T-helper 22 cell (primary cell): ENCODE data around the gene PTPN7.

Source experiments
- DNase-seq: peaks from one replicate; pipeline ENCODE4 v3.0.0-alpha.2; 2020; ENCODE audit warnings: low read depth

PTPN7 gene

GRCh38 chr1:202165942-202166843 is 5.8 kb upstream of the PTPN7 start:
- DNase-seq, result no peak

GRCh38 chr1:202165267-202165941 is 5.0 kb upstream of the PTPN7 start:
- no peak for DNase-seq

DNA sequence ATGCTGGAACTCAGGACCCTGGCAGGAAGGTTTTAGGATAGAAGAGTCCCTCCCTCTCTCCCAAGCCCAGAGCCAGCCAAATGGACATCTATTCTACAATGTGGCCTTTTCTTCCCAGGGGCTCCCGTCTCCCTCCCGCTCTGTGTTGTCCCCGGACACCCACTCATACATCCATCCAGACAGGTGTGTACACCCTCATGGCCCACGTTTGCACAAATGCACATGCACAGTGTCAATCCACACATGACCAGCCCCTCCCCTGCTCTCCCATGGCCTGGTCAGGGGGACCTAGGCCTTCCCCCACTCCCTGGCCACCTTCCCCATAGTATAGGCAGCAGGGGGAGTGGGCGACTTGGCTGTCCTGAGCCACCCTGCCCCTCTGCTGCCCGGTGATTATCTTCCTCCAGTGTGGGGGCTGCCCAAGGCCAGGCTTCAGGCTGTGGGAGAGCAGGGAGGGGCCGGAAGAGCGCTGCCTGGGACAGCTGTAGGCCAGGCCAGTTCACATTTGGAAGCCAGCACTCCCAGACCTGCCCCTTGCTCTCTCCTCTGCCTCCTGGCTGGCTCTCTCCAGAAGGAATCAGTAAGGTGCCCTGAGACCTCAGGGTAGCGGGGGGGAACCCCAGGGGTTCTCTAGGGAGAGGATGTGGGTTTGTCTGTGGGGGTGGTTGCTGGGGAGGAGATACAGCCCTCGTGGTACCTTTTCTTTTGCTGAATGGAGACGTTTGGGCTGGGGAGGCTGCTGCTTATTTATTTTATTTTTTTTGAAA is 4.1 kb upstream of the PTPN7 start:
- DNase-seq, result peak; percentile 82

DNA sequence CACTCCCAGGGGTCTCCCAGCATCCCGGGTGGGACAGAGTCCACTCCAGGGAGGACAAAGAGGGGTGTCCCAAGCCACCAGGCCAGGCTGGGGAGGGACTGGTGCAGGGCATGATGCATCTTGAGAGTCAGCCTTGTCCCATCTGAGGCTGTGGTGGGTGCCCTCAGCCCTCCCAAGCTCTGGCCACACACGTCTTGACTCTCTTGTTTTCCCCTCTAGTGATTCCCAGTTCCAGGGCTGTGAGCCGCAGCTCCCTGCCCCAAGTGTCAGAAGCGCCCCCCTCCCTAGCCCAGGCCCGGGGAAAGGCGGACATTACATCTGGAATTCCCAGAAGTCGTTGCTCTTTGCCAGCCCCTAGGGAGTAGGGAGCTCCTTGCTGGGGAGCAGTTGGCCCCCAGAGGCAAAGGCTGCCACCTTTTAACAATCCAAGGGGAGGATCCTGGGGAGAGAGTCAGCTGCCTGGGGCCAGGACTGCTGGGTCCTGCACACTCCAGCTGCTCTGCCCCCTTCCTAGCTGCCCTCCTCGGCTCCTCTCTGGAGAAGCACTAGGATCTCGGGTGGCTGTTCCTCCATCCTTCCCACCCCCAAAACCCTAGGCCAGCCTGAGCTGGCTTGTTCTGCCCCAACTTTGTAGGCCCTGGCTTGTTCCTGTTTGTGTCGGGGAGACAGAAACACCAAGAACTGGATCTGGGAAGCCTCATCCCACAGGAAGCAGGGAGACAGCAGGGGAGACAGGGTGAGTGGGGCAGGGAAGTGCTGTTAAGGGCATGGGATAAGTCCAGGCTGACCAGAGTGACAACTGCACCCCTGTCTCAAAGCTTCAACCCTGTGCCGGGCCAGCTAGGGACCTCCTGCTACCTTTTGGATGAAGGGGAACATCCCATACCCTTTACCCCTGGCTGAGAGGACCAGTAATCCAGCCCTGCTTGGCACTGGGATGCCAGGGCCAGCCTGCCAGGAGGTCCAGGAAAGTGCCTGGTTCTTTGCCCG is 3.2 kb upstream of the PTPN7 start:
- DNase-seq, result no peak

DNA sequence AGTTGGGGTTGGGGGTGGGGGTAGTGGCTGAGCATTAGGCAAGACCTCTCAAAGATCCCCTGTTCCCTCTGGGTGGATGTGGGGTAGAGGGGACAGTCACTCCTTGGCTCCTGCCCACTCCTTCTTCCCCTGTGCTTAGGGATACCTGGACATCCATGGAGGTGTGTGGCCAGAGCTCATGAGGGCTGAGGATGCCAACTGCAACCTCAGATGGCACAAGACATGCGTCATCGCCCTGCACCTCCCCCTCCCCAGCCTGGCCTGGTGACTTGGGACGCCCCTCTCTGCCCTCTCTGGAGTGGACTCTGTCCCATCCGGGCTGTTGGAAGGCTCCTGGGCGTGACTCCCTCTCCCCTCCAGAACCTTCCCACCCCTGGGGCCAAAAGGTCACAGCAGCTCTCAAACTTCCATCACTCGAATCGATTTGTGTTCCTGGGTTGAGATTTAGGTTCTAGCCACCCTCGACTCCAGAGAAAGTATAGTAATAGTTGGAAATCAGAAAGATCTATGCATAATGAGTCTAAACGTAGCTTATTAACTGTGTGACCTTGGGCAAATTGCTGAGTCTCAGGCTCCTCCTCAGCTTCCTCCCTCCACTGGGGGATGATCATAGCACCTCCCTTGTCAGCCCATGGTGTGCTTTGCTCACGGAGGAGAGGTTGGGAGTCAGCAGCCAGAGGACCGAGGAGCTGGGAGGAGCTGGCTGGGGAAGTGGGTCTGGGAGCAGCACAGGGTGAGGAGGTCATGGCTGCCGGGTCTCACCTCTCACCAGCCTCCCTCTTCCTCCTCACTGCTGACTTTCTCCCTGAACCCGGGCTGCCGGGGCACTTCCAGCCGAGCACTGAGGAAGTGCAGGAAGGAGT is 2.2 kb upstream of the PTPN7 start:
- DNase-seq, result no peak

DNA sequence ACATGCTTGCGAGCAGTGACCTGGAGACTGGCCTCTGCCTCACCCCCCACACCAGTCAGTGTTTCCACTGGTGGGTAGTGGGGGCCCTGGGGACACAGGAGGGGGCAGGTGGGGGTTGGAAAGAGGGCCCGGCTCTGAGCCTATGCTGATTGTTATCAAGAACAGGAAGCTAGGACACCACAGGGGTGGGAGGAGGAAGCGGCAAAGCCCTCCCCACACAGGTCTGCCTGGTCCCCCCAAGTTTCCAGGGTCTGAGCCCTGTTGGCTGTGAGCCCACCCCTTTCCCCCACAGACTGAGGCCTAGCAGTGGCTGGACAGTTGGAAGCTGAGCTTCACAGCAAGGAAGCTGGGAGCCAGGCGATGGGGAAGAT is 1.6 kb upstream of the PTPN7 start:
- DNase-seq, result no peak

- DNase-seq, result no peak
These were observed 997 bp upstream of the PTPN7 start for GRCh38 chr1:202161151-202162046.

DNA sequence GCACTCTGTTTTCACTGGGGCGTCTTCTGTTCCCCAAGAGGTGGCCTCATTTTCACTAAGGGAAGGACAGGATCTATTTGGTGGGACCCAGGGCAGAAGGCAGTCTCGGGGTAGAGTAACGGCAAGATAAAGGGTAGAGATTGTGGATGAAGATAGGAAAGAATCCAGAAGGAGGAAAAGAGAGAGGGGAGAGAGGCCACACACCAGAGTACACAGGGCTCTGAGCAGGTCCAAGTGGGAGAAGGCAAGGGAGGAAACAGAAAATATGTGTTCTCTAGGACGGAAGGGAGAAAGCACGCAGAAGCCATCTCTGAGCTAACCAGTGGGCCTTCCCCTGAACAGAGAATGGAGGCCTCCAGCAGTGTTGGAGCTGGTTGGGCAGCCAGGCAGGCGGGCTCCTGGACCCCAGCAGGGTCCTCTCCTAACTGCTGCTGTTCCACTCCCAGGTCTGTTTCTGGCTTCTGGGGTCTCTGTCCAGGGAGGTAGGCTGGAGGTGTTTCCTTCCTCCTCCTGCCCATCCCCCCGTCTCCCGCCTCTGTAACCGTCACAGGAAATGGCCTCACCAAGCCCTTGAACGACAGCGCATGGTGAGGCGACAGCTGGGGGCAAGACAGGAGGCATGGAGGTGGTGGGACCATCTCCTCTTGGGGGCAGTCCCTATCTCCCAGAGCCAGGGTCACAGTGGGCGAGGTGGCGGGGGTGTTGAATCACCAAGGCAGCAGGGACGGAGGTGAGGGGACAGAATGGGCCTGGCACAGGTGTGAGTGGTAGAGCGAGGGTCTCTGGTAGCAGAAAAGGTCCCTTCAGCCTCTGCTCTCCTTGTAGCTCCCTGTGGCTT is 649 bp downstream of the PTPN7 start:
- DNase-seq, result no peak

DNA sequence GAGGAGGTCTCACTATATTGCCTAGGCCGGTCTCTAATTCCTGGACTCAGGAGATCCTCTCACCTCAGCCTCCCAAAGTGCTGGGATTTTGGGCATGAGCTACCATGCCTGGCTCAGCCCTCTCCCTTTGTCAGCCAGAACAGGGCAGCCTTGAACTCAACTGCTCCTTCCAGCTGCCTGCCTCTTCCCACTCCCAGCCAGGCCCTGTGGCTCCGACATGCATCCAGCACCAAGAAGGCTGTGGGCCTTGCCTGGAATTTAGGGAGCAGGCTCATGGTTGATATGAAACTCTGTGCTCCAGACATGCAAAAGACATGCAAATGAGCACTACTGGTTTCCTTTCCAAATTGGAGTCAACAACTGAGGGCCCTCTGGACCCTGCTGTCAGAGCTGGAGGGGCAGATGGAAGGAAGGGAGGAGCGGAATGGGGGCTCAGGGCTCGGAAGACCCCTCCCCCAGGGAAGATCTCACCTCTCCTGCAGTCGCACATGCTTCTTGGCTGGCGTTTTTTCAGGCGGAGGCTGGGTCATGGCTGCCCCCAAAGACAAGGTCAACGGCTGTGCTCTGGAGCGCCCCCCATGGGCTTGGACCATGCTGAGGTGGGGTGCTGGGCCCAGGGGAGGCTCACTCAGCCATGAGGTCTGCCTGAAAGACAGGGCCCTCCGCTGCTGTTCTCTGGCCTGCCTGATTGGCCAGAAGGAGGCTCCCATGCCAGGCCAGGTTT is 1.4 kb downstream of the PTPN7 start:
- no peak for DNase-seq

DNA sequence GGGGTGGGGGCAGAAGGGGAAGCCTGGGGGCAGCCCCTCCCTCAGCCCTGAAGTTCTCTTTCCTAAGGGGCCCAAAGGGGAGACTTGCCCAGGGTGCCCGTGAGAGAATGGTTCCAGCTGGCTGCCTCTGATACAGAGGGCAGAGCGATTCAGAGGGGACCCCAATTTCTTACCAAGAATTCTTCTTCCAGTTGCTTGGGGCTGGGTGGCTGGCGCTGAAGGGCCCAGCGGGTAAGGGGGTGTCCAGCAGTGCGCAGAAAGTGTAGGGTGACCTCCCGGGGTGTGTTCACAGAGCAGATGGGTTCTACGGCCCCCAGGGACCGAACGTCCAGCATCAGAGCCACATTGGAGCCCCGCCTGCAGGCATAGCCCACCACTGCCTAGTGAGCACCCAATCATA is 2.5 kb downstream of the PTPN7 start:
- no peak for DNase-seq

DNA sequence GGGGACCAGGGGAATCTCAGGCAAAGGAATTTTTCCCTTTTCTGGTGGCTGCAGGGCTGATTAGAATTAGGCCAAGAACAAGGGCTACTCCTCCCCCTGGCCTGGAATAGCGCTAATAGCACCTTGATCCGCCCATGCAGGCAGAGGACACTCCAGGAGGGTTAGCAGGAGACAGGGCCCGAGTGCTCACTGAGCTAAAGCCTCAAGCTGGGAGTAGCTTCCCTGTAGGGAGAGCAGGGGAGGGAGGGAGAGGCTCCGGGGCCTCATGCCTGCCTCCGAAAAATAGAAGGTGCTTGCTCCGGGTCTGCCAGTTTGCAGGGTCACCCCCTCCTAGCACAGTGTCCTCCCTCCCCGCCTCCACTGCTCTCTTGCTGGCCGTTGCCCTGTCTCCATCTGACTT is 3.8 kb downstream of the PTPN7 start:
- no peak for DNase-seq

DNA sequence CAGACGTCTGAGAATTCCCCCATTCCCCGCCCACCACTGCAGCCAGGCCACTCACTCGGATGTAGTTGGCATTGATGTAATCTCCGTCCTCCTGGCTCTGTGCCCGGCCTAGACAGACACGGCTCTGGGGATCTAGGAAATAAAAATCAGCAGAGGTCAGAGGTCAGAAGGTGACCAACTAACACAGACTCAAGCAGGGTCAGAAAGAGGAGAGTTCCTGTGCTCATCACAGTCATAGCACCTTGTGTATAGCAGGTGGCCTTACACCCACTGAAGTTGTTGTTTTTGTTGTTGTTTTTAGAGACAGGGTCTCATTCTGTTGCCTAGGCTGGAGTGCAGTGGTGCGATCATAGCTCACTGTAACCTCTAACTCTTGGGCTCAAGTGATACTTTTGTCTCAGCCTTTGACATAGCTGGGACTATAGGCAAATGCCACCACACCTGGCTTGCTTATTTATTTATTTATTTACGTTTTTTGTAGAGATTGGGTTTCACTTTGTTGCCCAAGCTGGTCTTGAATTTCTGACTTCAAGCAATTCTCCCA is 4.9 kb downstream of the PTPN7 start:
- peak; percentile 48 for DNase-seq

DNA sequence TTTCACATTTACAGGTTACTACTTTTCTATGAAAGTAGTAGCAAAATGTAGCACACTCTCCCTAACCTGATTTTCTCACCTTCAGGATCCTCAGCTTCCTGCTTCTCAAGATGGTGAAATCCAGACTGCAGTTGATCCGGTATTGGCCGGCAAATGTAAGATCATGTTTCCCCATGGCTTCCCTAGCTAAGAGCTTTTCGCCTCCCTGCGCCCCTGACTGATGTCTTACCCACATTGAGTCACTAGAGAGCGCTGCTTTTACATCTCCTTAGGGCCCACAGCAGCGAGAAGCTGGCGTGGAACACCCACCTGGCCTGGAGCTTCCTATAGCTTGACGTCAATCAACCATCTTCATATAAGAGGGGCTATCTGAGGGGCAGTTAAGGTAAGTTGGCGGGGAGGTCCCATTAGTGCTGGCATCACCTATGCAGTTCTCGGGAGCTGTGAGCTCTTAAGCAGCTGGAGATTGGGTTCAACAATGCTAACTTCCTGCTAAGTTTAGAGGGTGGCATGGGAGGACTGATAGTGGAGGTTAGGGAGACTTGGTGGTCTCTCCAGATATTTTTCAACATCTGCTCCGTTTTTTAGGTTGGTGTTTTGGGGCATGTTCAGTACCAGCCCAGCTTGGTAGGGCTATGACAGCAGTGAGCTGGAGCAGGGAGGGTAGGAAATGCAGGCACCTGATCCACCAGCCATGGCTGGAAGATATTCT is 5.5 kb downstream of the PTPN7 start:
- no peak for DNase-seq

GRCh38 chr1:202154148-202154765 is 6.1 kb downstream of the PTPN7 start:
- no peak for DNase-seq

- no peak for DNase-seq
These were observed 7.1 kb downstream of the PTPN7 start for GRCh38 chr1:202153284-202153683.

DNA sequence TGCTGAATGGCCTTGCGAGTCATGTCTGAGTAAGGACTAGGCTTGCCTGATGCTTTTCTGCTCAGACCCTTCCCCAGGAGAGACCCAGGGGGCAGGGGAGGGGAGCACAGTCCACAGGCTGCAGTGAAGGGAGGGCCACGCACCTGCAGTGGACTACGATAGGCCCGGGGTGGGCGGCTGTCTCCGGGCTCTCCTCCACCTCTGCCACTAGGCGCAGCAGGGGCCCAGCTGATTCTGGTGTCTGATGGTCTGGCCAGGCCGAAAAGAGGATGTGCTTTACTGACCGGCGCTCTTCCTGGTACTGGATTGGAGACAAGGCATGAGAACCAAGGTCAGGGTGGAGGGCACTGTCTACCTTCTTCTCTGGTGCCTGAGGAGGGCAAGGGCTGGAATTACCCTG is 8.0 kb downstream of the PTPN7 start:
- no peak for DNase-seq

DNA sequence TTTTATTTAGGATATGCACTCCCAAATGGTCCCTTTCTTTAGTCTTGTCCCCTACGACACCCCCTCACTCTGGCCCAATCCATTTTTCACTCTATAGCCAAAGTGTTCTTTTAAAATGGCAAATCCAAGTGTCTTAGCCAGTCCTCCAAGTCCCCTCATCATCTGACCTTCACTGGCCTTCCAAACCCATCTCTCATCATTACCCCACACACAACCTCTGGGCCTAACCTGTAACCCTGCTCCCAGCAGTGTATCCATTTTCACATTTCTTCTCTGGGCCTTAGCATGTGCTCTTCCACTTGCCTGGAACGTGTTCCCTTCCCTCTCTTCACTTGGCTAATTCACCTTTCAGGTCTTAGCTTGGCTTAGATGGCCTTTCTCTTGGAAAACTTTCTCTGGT is 9.4 kb downstream of the PTPN7 start:
- DNase-seq, result no peak
